Left ventricle myocardium inferior (tissue), 1 donor: Measurements from ENCODE around the gene TRAF3IP3. TPM values are rescaled to one million over a fixed set of nuclear protein-coding genes. Genes with fewer than 3 reads are reported as not detected.

Source experiments
- DNase-seq: peaks from one replicate; pipeline ENCODE4 v3.0.0-alpha.2; 2020
- H3K27ac ChIP-seq: fragments of 200-600 bp; replicated peaks from 2 replicates; pipeline ENCODE4 v1.8.0; 2021
- H3K27me3 ChIP-seq: fragments of 200-600 bp; 2 replicates; pipeline ENCODE4 v1.8.0; 2021; ENCODE audit warnings: low read depth
- H3K36me3 ChIP-seq: fragments of 200-600 bp; 2 replicates; pipeline ENCODE4 v1.8.0; 2021
- H3K4me1 ChIP-seq: fragments of 200-600 bp; 2 replicates; pipeline ENCODE4 v1.8.0; 2021
- H3K4me3 ChIP-seq: fragments of 200-600 bp; 2 replicates; pipeline ENCODE4 v1.8.0; 2021; ENCODE audit warnings: mild to moderate bottlenecking, moderate library complexity
- H3K9me3 ChIP-seq: fragments of 200-600 bp; replicated peaks from 2 replicates; pipeline ENCODE4 v1.8.0; 2021
- CTCF ChIP-seq: fragments of 200-600 bp; IDR thresholded peaks from 2 replicates; pipeline ENCODE4 v1.8.0; 2021; ENCODE audit warnings: antibody characterized with exemption, mild to moderate bottlenecking, borderline replicate concordance
- intact Hi-C: fragments of 100-400 bp; cut with micrococcal nuclease; formaldehyde crosslinking; loops from one replicate; pipeline ENCODE4 v1.11.0; 2022
- total RNA-seq: library from RNA; stranded (reverse); fragmentation: NEBNext Ultra II Directional; extraction: Animal tissue kit (Norgen Biotek cat#: 25700); gene quantifications from one replicate; pipeline ENCODE4 v1.2.1, GENCODE V29; 2021
- donor health status: DM: no; HTN: yes; CAD: no; lungs with severe emphysema.

TRAF3IP3 gene
- total RNA-seq, 1 donor from 2014 or later: 1.2 TPM

GRCh38 chr1:209772126-209772525 lies 16.3 kb downstream of the TRAF3IP3 start:
- Histone ChIP-seq H3K36me3 (no peaks in the 10 kb centered on the region), H3K4me3 (no peak overlapping the region), H3K9me3 (no peaks in the 10 kb centered on the region), H3K27me3 (no peaks in the 10 kb centered on the region), H3K4me1 (peaks cover 22% of the 10 kb centered on the region), H3K27ac (no peak overlapping the region)
- no peak for TF ChIP-seq CTCF
- no peak for DNase-seq
- intact Hi-C loops: no loop called here

- Histone ChIP-seq H3K9me3 (no peaks in the 10 kb centered on the region), H3K27ac (no peak overlapping the region), H3K4me1 (peaks cover 7% of the 10 kb centered on the region), H3K36me3 (no peaks in the 10 kb centered on the region), H3K4me3 (no peak overlapping the region), H3K27me3 (no peaks in the 10 kb centered on the region)
- intact Hi-C loops: no loop called here
- DNase-seq: no peak
- no peak for TF ChIP-seq CTCF
These were observed 18.7 kb downstream of the TRAF3IP3 start for GRCh38 chr1:209774592-209774991.

GRCh38 chr1:209775678-209776077 lies 19.8 kb downstream of the TRAF3IP3 start:
- H3K27ac ChIP-seq: no peak overlapping the region
- TF ChIP-seq CTCF: no peak
- intact Hi-C loops: no loop called here
- DNase-seq: no peak
- no peaks in the 10 kb centered on the region for H3K36me3 ChIP-seq
- no peaks in the 10 kb centered on the region for H3K9me3 ChIP-seq
- no peaks in the 10 kb centered on the region for H3K27me3 ChIP-seq
- no peak overlapping the region for H3K4me3 ChIP-seq
- H3K4me1 ChIP-seq: peaks cover 4% of the 10 kb centered on the region

GRCh38 chr1:209777587-209777986 lies 21.7 kb downstream of the TRAF3IP3 start:
- peaks cover 6% of the 10 kb centered on the region for H3K4me1 ChIP-seq
- H3K9me3 ChIP-seq: no peaks in the 10 kb centered on the region
- DNase-seq: no peak
- TF ChIP-seq CTCF: no peak
- intact Hi-C loops: no loop called here
- no peak overlapping the region for H3K27ac ChIP-seq
- no peak overlapping the region for H3K4me3 ChIP-seq
- no peaks in the 10 kb centered on the region for H3K27me3 ChIP-seq
- H3K36me3 ChIP-seq: peaks cover 7% of the 10 kb centered on the region

- intact Hi-C loops: no loop called here
- no peak for TF ChIP-seq CTCF
- peaks cover 7% of the 10 kb centered on the region for H3K36me3 ChIP-seq
- H3K4me3 ChIP-seq: no peak overlapping the region
- no peaks in the 10 kb centered on the region for H3K9me3 ChIP-seq
- no peaks in the 10 kb centered on the region for H3K27me3 ChIP-seq
- H3K4me1 ChIP-seq: peaks cover 11% of the 10 kb centered on the region
- H3K27ac ChIP-seq: no peak overlapping the region
- no peak for DNase-seq
These were observed 22.2 kb downstream of the TRAF3IP3 start for GRCh38 chr1:209778102-209778501.

GRCh38 chr1:209780268-209780667 lies 24.4 kb downstream of the TRAF3IP3 start:
- peaks cover 7% of the 10 kb centered on the region for H3K36me3 ChIP-seq
- H3K4me1 ChIP-seq: peaks cover 29% of the 10 kb centered on the region
- intact Hi-C loops: no loop called here
- no peak overlapping the region for H3K27ac ChIP-seq
- no peaks in the 10 kb centered on the region for H3K27me3 ChIP-seq
- TF ChIP-seq CTCF: no peak
- H3K9me3 ChIP-seq: no peaks in the 10 kb centered on the region
- no peak overlapping the region for H3K4me3 ChIP-seq
- DNase-seq: no peak
